ENCODE results near the gene RFLNA. TPM values are rescaled to one million over a fixed set of nuclear protein-coding genes. Genes with fewer than 3 reads are reported as not detected.
"Not testable (repeated sequence)": the region's sequence is repeated elsewhere in the genome, so short reads cannot be mapped to it uniquely, and the experiment has no call there.

Gene RFLNA
- total and polyA plus RNA-seq, 11 donors = 0.06 to 0.63 (median 0.22) TPM; not detected in 5

GRCh38 chr12:124322271-124322998, 27.5 kb downstream of the RFLNA start:
- TF ChIP-seq CTCF (IDR thresholded peaks at IDR 0.05) (no peak), POLR2A (IDR thresholded peaks at IDR 0.05) (no peak)
- peak in 2 of 4 donors; percentile 6 for ATAC-seq
- Histone ChIP-seq H3K4me1 (peaks cover 0 to 12% (median 4%) of the 10 kb centered on the region in 12 donors), H3K36me3 (peaks cover 6 to 41% (median 36%) of the 10 kb centered on the region in 9 donors), H3K27ac (no peak overlapping the region), H3K9me3 (peaks cover 0 to 24% (median 11%) of the 10 kb centered on the region in 12 donors), H3K27me3 (no peaks in the 10 kb centered on the region), H3K4me3 (no peak overlapping the region)
- WGBS, 4 donors = 87 to 98% (median 90%) methylated on average over 7 to 10 of the region's 10 CpGs
- no peak for DNase-seq
- intact Hi-C loops (cut with DNase I) = loop anchor here in 9 of 10 donors (2.0 to 10.0 kb wide), 7 partner anchors 265 to 452 kb away; no protein-coding TSS in a partner anchor

- Histone ChIP-seq H3K9me3 (peaks cover 0 to 24% (median 11%) of the 10 kb centered on the region in 12 donors), H3K4me1 (peaks cover 0 to 17% (median 6%) of the 10 kb centered on the region in 12 donors), H3K36me3 (peaks cover 6 to 45% (median 41%) of the 10 kb centered on the region in 9 donors)
- WGBS, 4 donors = 90 to 100% (median 98%) methylated on average over 1 of the region's 1 CpG; no CpG with 5 or more reads in 1 of the 4 donors
- not testable (repeated sequence) for ATAC-seq, H3K27me3 ChIP-seq, DNase-seq, H3K27ac ChIP-seq, H3K4me3 ChIP-seq
- intact Hi-C loops (cut with DNase I) = loop anchor here in 9 of 10 donors (2.0 to 10.0 kb wide), 7 partner anchors 266 to 452 kb away; no protein-coding TSS in a partner anchor
Measured at GRCh38 chr12:124322999-124323328, 28.1 kb downstream of the RFLNA start.

- peaks cover 6 to 55% (median 47%) of the 10 kb centered on the region in 9 donors for H3K36me3 ChIP-seq
- no peaks in the 10 kb centered on the region for H3K27me3 ChIP-seq
- no peak for ATAC-seq
- peaks cover 0 to 24% (median 11%) of the 10 kb centered on the region in 12 donors for H3K9me3 ChIP-seq
- H3K27ac ChIP-seq = no peak overlapping the region
- WGBS, 4 donors = 94 to 98% (median 97%) methylated on average over 11 of the region's 11 CpGs
- no peak for DNase-seq
- peaks cover 0 to 26% (median 8%) of the 10 kb centered on the region in 12 donors for H3K4me1 ChIP-seq
- H3K4me3 ChIP-seq = no peak overlapping the region
- no peak for TF ChIP-seq POLR2A (IDR thresholded peaks at IDR 0.05)
- TF ChIP-seq CTCF (IDR thresholded peaks at IDR 0.05) = no peak
- intact Hi-C loops (cut with DNase I) = loop anchor here in 9 of 10 donors (2.0 to 10.0 kb wide), 7 partner anchors 267 to 451 kb away; no protein-coding TSS in a partner anchor
Measured at GRCh38 chr12:124323771-124324530, 29.1 kb downstream of the RFLNA start.

GRCh38 chr12:124324803-124325705, 30.2 kb downstream of the RFLNA start:
- H3K4me3 ChIP-seq = no peak overlapping the region
- intact Hi-C loops (cut with DNase I) = loop anchor here (5.0 to 10.0 kb wide), 6 partner anchors 268 to 450 kb away; no protein-coding TSS in a partner anchor
- H3K4me1 ChIP-seq = peaks cover 0 to 26% (median 8%) of the 10 kb centered on the region in 12 donors
- 91 to 94% (median 92%) methylated on average over 38 to 57 of the region's 57 CpGs for WGBS, 4 donors
- H3K27ac ChIP-seq = no peak overlapping the region
- ATAC-seq (no peak), DNase-seq (no peak)
- H3K36me3 ChIP-seq = peaks cover 6 to 66% (median 57%) of the 10 kb centered on the region in 9 donors
- no peak for TF ChIP-seq POLR2A (IDR thresholded peaks at IDR 0.05)
- TF ChIP-seq CTCF (IDR thresholded peaks at IDR 0.05) = no peak
- H3K9me3 ChIP-seq = peaks cover 0 to 24% (median 11%) of the 10 kb centered on the region in 12 donors
- no peaks in the 10 kb centered on the region for H3K27me3 ChIP-seq
